SU-DHL-6 (cell line): ENCODE results near the gene FAM210A.

Experiments
- H2AFZ ChIP-seq: fragments of 200-600 bp; sonication (generic); 2 replicates; pipeline ENCODE4 v1.6.1; 2014; ENCODE audit warnings: low read depth, mild to moderate bottlenecking, moderate library complexity, mixed read lengths, antibody characterized with exemption, low read length; ENCODE audit not compliant: severe bottlenecking
- H3F3A ChIP-seq: fragments of 200-600 bp; shearing (Covaris generic); 2 replicates; pipeline ENCODE4 v1.6.0; 2016; ENCODE audit warnings: antibody characterized with exemption, mild to moderate bottlenecking; ENCODE audit not compliant: insufficient read depth
- H3K27ac ChIP-seq: fragments of 200-600 bp; sonication (generic); 2 replicates; pipeline ENCODE4 v1.5.1; 2016; ENCODE audit warnings: low read depth, mild to moderate bottlenecking, low read length, moderate library complexity, mixed read lengths
- H3K27me3 ChIP-seq: fragments of 200-600 bp; sonication (generic), shearing (Covaris generic); 2 replicates; pipeline ENCODE4 v1.6.0; 2014; ENCODE audit warnings: mild to moderate bottlenecking, low read length
- H3K36me3 ChIP-seq: fragments of 200-600 bp; sonication (generic); 2 replicates; pipeline ENCODE4 v1.6.1; 2014; ENCODE audit warnings: mild to moderate bottlenecking, low read length, mixed read lengths
- H3K4me2 ChIP-seq: fragments of 300-600, 200-600 bp; shearing (Covaris generic), sonication (generic); 2 replicates; pipeline ENCODE4 v1.6.0; 2014; ENCODE audit warnings: low read length, low read depth, mild to moderate bottlenecking; ENCODE audit not compliant: poor library complexity, severe bottlenecking
- H3K4me3 ChIP-seq: fragments of 200-600 bp; sonication (generic); 2 replicates; pipeline ENCODE4 v1.5.1; 2014; ENCODE audit warnings: antibody characterized with exemption, low read length, mild to moderate bottlenecking, mixed read lengths; ENCODE audit not compliant: insufficient read depth, poor library complexity, severe bottlenecking
- H3K79me2 ChIP-seq: fragments of 200-600 bp; sonication (generic); 2 replicates; pipeline ENCODE4 v1.6.1; 2014; ENCODE audit warnings: mild to moderate bottlenecking, low read length, moderate library complexity; ENCODE audit not compliant: insufficient read depth
- H3K9ac ChIP-seq: fragments of 200-600 bp; sonication (generic); 2 replicates; pipeline ENCODE4 v1.7.0; 2014; ENCODE audit warnings: mild to moderate bottlenecking, low read length
- H3K9me2 ChIP-seq: fragments of 200-600 bp; sonication (generic); replicated peaks from 2 replicates; pipeline ENCODE4 v1.6.1; 2014; ENCODE audit warnings: low read length; ENCODE audit not compliant: insufficient read depth
- H3K9me3 ChIP-seq: fragments of 200-600 bp; sonication (generic); 2 replicates; pipeline ENCODE4 v1.6.1; 2014; ENCODE audit warnings: low read length, mixed read lengths; ENCODE audit not compliant: insufficient read depth
- H4K20me1 ChIP-seq: fragments of 200-600 bp; sonication (generic); 2 replicates; pipeline ENCODE4 v1.6.1; 2014; ENCODE audit warnings: low read depth, mild to moderate bottlenecking, antibody characterized with exemption, low read length, moderate library complexity, mixed read lengths
- CTCF ChIP-seq: fragments of 200-600 bp; sonication (generic); IDR thresholded peaks from one replicate; pipeline ENCODE4 v1.5.1; 2017; ENCODE audit warnings: antibody characterized with exemption, mild to moderate bottlenecking, low read length, moderate library complexity; ENCODE audit not compliant: insufficient read depth, poor library complexity, severe bottlenecking
- EZH2phosphoT487 ChIP-seq: fragments of 200-600 bp; sonication (generic), shearing (Covaris generic); conservative IDR thresholded peaks from 2 replicates; pipeline ENCODE4 v1.6.1; 2018; ENCODE audit warnings: mild to moderate bottlenecking, antibody characterized with exemption, low read length, moderate library complexity, mixed read lengths

FAM210A gene

GRCh38 chr18:13617826-13618515 is 108.4 kb downstream of the FAM210A start:
- no peak for TF ChIP-seq CTCF
- TF ChIP-seq EZH2phosphoT487: no peak
- H3K27ac ChIP-seq: peak overlapping the region; percentile 4; the same call in 1 of the 2 replicates
- H3K4me2 ChIP-seq: no peak overlapping the region
- no peaks in the 10 kb centered on the region for H3K9me3 ChIP-seq
- no peak overlapping the region for H3K9ac ChIP-seq
- peaks cover 8% of the 10 kb centered on the region; the same call in 1 of the 2 replicates for H3K79me2 ChIP-seq
- H3K36me3 ChIP-seq: no peaks in the 10 kb centered on the region
- no peaks in the 10 kb centered on the region for H4K20me1 ChIP-seq
- H2AFZ ChIP-seq: no peak overlapping the region
- H3K27me3 ChIP-seq: no peaks in the 10 kb centered on the region
- no peak overlapping the region for H3K4me3 ChIP-seq
- peaks cover 16% of the 10 kb centered on the region for H3F3A ChIP-seq
- no peaks in the 10 kb centered on the region for H3K9me2 ChIP-seq

- Histone ChIP-seq H3K36me3 (no peaks in the 10 kb centered on the region), H3K9me3 (no peaks in the 10 kb centered on the region), H2AFZ (no peak overlapping the region), H3K4me2 (no peak overlapping the region), H3K27me3 (no peaks in the 10 kb centered on the region), H3F3A (peaks cover 25% of the 10 kb centered on the region), H3K9ac (no peak overlapping the region), H3K9me2 (no peaks in the 10 kb centered on the region), H3K4me3 (no peak overlapping the region), H3K79me2 (peaks cover 13% of the 10 kb centered on the region; the same call in 1 of the 2 replicates), H4K20me1 (no peaks in the 10 kb centered on the region), H3K27ac (no peak overlapping the region)
- TF ChIP-seq CTCF (no peak), EZH2phosphoT487 (no peak)
Measured at GRCh38 chr18:13616525-13617035, 109.8 kb downstream of the FAM210A start.

GRCh38 chr18:13616041-13616440 is 110.3 kb downstream of the FAM210A start:
- Histone ChIP-seq H3K79me2 (peaks cover 13% of the 10 kb centered on the region; the same call in 1 of the 2 replicates), H2AFZ (no peak overlapping the region), H3K27me3 (no peaks in the 10 kb centered on the region), H3K4me2 (peak overlapping the region; percentile 90), H3K36me3 (no peaks in the 10 kb centered on the region), H3K27ac (no peak overlapping the region), H3K9me3 (no peaks in the 10 kb centered on the region), H3K4me3 (no peak overlapping the region), H3K9me2 (no peaks in the 10 kb centered on the region), H3K9ac (no peak overlapping the region), H3F3A (peaks cover 25% of the 10 kb centered on the region), H4K20me1 (no peaks in the 10 kb centered on the region)
- TF ChIP-seq CTCF (no peak), EZH2phosphoT487 (no peak)
